Astrocyte of the cerebellum (primary cell): Measurements from ENCODE around the gene INTS11.

ENCODE experiments used
- DNase-seq: peaks from one replicate; pipeline ENCODE4 v3.0.0-alpha.2; 2011; ENCODE audit warnings: low read depth
- H3K4me3 ChIP-seq: 2 replicates; pipeline ENCODE4 v1.5.1; 2011; ENCODE audit warnings: mild to moderate bottlenecking, low read depth, low read length, moderate library complexity
- in situ Hi-C: cut with HindIII; loops from 2 replicates; pipeline ENCODE4 v1.10.0; 2017; ENCODE audit warnings: low sequenced_read_pairs
- TF ChIP-seq, protein P1 (sequence below): IDR thresholded peaks from 2 replicates; pipeline ENCODE4 v1.5.1; 2012; ENCODE audit warnings: low read length, low read depth, moderate library complexity, mild to moderate bottlenecking; ENCODE audit errors: missing control alignments

INTS11 gene

GRCh38 chr1:1333551-1334241 is 9.2 kb upstream of the INTS11 start:
- TF ChIP-seq, protein P1, sequence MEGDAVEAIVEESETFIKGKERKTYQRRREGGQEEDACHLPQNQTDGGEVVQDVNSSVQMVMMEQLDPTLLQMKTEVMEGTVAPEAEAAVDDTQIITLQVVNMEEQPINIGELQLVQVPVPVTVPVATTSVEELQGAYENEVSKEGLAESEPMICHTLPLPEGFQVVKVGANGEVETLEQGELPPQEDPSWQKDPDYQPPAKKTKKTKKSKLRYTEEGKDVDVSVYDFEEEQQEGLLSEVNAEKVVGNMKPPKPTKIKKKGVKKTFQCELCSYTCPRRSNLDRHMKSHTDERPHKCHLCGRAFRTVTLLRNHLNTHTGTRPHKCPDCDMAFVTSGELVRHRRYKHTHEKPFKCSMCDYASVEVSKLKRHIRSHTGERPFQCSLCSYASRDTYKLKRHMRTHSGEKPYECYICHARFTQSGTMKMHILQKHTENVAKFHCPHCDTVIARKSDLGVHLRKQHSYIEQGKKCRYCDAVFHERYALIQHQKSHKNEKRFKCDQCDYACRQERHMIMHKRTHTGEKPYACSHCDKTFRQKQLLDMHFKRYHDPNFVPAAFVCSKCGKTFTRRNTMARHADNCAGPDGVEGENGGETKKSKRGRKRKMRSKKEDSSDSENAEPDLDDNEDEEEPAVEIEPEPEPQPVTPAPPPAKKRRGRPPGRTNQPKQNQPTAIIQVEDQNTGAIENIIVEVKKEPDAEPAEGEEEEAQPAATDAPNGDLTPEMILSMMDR = no peak
- no peak overlapping the region for H3K4me3 ChIP-seq
- no peak for DNase-seq
- in situ Hi-C loops = no loop called here

DNA sequence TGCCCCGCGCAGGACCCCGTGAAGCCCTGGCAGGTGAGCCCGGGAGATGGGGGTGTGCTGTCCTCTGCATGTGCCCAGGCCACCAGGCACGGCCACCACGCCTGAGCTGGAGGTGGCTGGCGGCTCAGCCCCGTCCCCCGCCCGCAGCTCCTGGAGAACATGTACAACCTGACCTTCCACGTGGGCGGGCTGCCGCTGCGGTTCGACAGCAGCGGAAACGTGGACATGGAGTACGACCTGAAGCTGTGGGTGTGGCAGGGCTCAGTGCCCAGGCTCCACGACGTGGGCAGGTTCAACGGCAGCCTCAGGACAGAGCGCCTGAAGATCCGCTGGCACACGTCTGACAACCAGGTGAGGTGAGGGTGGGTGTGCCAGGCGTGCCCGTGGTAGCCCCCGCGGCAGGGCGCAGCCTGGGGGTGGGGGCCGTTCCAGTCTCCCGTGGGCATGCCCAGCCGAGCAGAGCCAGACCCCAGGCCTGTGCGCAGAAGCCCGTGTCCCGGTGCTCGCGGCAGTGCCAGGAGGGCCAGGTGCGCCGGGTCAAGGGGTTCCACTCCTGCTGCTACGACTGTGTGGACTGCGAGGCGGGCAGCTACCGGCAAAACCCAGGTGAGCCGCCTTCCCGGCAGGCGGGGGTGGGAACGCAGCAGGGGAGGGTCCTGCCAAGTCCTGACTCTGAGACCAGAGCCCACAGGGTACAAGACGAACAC is 8.5 kb upstream of the INTS11 start:
- TF ChIP-seq, protein P1 = no peak
- no peak overlapping the region for H3K4me3 ChIP-seq
- in situ Hi-C loops = no loop called here
- no peak for DNase-seq

DNA sequence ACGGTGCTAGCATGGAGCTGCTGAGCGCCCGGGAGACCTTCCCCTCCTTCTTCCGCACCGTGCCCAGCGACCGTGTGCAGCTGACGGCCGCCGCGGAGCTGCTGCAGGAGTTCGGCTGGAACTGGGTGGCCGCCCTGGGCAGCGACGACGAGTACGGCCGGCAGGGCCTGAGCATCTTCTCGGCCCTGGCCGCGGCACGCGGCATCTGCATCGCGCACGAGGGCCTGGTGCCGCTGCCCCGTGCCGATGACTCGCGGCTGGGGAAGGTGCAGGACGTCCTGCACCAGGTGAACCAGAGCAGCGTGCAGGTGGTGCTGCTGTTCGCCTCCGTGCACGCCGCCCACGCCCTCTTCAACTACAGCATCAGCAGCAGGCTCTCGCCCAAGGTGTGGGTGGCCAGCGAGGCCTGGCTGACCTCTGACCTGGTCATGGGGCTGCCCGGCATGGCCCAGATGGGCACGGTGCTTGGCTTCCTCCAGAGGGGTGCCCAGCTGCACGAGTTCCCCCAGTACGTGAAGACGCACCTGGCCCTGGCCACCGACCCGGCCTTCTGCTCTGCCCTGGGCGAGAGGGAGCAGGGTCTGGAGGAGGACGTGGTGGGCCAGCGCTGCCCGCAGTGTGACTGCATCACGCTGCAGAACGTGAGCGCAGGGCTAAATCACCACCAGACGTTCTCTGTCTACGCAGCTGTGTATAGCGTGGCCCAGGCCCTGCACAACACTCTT is 7.7 kb upstream of the INTS11 start:
- DNase-seq = no peak
- in situ Hi-C loops = no loop called here
- H3K4me3 ChIP-seq = no peak overlapping the region
- TF ChIP-seq, protein P1 = no peak

DNA sequence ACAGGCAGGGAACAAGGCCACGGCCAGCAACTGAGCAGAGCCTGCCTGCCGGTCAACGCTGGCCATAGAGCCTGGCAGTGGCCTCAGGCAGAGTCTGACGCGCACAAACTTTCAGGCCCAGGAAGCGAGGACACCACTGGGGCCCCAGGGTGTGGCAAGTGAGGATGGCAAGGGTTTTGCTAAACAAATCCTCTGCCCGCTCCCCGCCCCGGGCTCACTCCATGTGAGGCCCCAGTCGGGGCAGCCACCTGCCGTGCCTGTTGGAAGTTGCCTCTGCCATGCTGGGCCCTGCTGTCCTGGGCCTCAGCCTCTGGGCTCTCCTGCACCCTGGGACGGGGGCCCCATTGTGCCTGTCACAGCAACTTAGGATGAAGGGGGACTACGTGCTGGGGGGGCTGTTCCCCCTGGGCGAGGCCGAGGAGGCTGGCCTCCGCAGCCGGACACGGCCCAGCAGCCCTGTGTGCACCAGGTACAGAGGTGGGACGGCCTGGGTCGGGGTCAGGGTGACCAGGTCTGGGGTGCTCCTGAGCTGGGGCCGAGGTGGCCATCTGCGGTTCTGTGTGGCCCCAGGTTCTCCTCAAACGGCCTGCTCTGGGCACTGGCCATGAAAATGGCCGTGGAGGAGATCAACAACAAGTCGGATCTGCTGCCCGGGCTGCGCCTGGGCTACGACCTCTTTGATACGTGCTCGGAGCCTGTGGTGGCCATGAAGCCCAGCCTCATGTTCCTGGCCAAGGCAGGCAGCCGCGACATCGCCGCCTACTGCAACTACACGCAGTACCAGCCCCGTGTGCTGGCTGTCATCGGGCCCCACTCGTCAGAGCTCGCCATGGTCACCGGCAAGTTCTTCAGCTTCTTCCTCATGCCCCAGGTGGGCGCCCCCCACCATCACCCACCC is 6.9 kb upstream of the INTS11 start, which contains the start of gene TAS1R3:
TAS1R3 (plus strand) TSS at position 213 of the 898 bp plus-strand sequence; CDS start at position 279, 66 bp downstream.
- in situ Hi-C loops = no loop called here
- DNase-seq = no peak
- no peak within 1 kb of the TSS for H3K4me3 ChIP-seq
- TF ChIP-seq, protein P1 = no peak

DNA sequence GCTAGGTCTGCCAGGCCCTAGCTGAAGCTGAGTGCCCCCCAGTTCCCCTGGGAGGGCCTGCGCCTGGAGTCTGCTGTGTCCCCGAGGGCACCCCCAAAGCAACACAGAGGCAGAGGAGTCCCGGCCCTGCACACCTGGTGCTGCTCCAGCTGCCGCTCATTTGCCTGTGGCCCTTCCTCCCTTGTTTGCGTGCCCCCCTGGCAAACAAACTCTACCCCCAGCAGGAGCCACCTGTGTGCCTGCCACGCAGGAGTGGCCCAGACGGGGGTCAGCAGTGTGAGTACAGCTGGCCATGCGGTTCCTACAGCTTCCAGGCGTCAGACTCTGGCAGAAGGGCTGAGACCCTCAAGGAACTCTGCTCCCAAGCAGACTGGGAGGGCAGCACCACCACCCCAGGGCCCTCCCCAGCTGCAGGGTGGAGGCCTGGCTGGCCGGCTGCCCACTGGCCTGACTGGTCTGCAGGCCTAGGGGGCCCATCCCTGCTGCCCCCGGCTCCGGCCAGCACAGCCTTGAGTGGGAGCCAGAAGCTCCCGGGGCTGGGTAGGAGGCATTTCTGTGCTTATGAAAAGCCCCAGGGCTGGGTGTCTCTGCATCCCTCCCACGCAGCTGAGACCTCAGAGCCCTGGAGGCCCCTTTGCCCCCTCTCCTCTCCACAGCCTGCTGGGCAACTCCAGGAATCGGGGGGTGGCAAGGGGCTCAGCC is 6.1 kb upstream of the INTS11 start:
- TF ChIP-seq, protein P1 = no peak
- in situ Hi-C loops = no loop called here
- DNase-seq = no peak
- H3K4me3 ChIP-seq = no peak overlapping the region
